HG03064 (cell line): Measurements from ENCODE around the gene ZIC2.

ENCODE experiments used
- ATAC-seq: cut with Tn5 transposase; IDR thresholded peaks from one replicate; pipeline ENCODE4 v1.9.1; 2021; ENCODE audit warnings: low read depth; ENCODE audit not compliant: unreplicated experiment

The ZIC2 gene

GRCh38 chr13:99959127-99959539, 22.5 kb upstream of the ZIC2 start:
- ATAC-seq = no peak

DNA sequence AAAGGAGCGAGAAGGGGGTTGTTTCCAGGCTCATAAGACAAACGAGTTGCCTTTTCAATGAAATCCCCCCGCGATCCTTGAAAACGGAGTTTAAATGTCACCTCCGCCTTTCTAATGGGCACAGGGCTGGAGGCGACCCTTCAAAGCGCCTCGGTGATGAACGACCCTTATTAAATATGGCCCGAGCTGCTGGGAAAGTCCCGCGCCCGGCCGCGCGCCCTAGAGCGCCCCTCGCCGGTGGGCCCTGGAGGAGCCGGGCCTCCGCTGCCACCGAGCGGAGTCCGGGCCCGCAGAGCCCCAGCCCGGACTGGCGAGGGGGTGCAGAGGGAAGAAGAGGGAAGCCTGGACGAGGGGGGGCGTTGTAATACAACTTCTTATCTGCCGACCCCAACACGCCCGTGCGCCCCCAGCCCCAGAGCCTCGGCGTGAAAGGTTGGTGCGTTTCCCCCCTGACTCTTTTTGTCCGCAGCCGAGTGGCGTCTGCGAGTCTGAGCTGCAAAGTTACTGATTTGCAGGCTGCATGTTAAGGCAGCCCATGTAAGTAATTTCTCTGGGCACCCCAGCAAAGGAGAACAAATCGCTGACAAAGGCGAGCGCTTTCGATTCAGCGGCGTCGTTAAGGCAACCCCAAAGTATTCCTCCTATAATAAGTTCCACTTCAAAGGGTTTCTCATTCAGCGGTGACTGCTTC, 21.9 kb upstream of the ZIC2 start:
- no peak for ATAC-seq

DNA sequence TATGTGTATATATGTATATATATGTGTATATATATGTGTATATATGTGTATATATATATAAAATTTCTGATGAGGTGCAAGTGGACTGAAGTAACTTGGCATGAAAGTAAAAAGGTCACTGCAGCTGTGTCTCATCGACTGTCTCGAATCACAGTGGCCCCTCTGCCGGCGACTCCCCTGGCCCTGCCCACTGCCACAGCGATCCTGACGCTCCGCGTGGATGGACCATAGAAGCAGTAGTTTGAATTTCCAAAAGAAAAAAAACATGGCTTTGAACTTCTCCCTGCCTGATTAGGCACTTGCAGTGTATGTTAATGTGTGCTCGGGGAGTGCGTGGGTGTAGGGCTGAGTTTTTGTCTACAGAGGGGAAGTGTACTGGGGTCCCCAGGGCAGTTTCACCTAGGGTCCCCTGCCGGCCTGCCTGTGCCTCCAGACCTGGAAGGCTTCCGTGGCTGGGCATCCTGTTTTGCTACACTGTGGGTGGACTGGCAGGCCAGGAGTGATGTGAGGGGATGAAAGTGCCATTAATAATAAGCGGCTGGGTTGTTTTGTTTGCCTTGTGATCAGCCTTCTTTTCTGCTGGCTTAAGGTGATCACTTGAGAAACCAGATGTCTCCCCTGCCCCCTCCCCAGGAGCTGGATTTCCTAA, 20.8 kb upstream of the ZIC2 start:
- ATAC-seq = no peak

DNA sequence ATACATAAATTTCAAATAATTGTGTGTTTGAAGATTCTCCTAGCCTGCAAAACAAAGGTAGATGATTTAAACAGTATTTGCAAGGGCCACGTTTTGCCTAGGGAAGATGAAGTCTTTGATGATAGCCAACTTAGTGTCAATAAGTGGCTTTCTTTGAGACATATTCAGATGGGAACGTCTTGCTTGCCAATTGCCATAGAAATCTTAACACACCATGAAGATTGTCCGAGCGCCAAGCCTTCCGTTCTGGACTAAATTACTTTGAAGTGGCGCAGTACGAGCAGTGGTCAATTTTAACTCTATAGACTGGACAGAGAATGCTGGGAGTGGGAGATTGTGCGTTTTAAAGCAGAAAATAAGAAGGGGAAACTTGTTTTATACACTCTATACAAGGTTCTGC, 19.9 kb upstream of the ZIC2 start:
- no peak for ATAC-seq

GRCh38 chr13:99962242-99962641, 19.3 kb upstream of the ZIC2 start:
- no peak for ATAC-seq

DNA sequence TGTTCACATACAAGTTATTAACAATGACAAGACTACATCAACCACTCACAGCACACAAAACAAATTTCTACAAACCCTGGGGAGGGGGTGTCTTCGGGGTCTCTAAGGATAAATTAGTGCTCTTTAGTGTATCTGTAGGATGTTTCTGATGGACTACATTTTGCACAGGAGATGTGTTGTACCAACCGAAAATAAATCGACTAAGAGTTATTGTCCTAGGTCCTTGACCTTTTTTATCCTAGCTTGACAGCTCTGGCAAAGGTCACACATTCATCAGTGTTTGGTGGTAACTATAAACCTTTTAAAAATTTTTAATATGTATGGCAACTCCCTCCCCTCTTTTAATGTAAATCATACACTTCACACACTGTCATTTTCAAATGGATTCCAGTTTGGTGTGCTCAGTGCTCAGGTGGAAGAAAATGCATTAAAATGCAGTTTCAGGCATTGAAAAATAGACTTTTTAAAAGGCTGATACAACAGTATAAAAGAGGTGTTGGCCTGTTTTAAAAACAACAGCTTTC, 17.7 kb upstream of the ZIC2 start:
- no peak for ATAC-seq

- no peak for ATAC-seq
Observed at GRCh38 chr13:99965329-99966000, 16.1 kb upstream of the ZIC2 start.

DNA sequence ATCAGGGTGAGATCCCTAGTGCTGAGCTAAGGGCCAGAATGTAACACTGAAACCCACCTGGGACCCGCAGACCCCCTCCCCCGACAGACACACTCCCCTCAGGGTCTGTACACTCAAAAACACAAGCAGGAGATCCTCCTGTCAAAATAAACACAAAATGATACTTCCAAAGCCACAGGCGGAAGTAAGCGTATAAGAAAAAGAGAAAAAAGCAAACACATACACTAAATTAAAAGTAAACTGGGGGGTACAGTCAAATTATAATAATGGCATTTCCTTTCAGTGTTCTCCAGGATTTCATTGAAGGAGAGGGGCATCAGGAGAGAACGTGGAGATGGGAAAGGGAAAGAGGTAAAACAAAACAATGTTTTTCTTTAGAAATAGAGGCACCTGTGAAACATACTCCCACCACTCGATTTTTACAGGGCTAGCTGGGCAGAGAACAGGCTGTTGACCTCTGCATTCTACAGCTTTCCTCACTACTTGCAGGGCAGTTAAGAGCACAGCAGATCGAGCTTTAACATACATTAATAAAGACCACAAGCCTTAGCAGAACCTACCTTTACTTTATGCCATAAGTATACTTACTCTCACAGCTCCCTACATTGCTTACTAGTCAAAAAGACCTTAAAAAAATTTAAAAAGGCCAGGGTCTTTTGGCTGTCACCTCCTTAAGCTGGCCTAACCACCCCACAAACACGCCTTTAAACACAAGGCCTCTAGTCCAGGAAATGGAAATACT, 15.3 kb upstream of the ZIC2 start:
- no peak for ATAC-seq

DNA sequence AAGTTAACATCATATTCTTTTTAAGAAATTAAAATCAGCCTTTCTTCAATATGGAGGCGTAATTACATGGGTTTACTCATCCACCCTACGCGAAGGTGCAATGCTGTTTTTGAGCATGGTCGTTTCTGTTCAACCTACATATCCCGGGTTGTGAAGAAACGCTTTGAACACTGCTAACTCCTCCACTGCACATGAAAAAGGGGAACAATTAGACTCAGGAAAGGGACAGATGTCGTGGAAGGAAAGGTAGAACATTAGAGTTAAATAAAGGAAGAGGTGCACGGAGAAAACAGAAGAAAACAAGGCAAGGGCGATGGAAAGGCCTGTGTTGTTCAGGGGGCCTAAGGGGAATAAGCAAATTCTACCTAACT, 14.1 kb upstream of the ZIC2 start:
- ATAC-seq = no peak

DNA sequence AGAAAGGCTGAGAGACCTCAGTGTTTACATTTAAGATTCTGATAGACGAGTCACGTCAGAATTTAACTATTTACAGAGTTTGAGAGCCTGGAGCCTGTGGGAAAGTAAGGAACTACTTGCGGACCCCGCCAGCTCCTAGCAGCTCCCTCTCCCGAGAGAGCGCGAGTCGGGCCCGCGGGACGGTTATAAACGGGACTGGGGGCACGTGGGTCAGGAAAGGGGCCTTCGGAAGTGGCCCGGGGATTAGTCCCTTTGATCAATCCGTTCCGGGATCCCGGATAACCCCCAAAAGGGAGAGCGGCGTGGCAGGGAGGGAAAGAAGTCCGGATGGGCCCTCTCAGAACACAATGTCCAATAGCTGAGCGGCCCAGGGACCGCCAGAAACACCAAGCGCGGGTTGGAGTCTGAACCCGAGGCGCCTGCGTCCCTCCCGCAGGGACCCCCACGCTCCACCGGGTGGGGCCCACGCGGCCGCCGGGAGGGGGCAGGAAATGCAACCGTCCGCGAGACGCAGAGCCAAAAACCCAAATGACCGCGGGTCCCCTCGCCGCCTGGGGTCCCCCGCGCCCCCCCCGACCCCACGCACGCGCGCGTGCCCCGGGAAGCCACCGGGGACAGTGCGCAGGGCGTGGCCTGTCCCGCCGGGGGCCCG, 13.6 kb upstream of the ZIC2 start:
- ATAC-seq = no peak

DNA sequence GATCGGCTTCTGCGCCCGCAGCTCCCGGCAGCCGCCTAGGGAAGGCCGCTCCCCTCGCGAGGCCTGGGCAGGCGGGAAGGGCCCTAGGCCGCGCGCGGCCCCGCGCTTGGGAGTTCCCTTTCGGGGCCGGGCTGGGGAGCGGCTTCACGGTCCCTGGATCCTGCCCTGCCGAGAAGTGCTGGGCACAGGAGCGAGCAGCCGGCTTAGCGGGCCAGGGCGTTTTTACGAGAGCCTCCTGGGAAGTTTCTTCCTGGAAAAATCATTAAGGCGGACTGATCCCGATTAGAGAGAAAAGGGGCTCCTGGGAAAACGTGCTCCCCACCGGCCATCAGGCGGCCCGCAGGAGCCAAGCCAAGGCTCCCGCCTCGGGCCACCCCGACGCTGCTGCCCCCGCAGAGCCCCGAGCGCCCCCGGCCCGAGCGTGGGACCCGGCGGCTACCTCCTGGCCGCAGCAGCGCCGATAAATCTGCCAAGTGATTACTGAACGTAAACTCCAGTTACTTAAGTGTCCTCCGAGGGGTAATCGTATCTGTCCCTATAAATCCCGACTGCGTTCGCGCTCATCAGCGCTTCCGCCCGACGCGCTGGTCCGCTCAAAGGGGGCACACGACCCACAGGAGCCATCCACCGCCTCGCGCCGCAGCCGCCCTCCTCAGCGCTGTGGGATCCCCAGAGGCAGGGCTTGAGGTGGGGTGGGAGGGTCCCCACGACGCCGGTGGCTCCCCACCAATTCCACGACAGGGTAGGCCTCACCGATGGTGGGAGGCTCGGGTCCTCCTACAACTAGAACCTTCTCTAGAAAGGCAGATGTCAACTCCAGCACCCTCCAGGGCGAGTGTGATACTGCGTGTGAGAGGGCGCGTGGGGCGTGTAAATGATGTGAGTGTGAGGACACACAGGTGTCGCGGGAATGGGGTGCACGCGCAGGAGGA, 12.8 kb upstream of the ZIC2 start:
- no peak for ATAC-seq

GRCh38 chr13:99969453-99969918, 12.1 kb upstream of the ZIC2 start:
- no peak for ATAC-seq

GRCh38 chr13:99969919-99970650, 11.5 kb upstream of the ZIC2 start:
- no peak for ATAC-seq

DNA sequence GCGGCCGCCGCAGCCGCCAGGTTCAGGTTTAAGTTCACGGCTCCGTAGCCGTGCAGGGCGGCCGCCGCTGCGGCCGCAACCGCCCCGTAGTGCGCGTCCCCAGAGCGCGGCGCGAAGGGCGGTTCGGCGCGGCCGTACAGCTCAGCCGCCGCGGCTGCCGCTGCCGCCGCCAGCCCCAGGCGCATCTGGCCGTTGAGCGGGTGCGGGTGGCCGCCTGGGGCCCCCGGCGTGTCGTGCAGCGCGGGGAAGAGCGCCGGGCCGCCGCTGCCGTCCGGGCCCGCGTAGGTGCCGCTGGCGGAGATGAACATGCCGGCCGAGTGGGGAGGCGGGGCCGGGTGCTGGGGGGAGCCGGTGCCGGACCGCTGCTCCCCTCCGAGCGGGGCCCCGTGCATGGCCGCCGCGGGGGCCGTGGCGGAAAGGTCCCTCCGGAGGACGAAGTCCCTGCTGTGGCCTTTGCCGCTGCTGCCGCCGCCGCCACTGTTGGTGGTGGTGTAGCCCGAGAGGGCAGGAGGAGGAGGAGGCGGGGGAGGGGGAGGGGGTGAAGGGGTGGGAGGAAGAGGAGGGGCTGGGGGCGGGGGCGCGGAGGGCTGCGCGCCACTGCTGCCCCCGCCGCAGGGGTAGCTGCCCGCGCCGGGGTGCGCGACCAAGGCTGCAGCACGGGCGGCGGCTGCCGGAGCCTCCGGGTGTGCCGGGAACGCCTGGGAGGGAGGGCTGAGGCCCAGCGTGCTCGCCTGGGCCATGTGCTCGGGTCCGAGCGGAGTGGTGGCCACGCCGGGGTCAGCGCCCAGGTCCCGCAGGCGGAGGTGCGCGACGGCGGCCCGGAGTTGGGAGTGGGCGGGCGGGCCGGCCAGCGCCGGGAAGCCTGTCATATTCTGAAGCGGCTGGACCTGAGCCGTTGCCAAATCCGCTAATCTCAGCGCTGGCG, 10.7 kb upstream of the ZIC2 start:
- no peak for ATAC-seq

- ATAC-seq = no peak
Observed at GRCh38 chr13:99971576-99972189, 9.9 kb upstream of the ZIC2 start, which contains the start of gene ZIC5. Gene ZIC5, minus strand, starts transcription at chr13:99971767. Its CDS starts 164 bp downstream, at chr13:99971603.

DNA sequence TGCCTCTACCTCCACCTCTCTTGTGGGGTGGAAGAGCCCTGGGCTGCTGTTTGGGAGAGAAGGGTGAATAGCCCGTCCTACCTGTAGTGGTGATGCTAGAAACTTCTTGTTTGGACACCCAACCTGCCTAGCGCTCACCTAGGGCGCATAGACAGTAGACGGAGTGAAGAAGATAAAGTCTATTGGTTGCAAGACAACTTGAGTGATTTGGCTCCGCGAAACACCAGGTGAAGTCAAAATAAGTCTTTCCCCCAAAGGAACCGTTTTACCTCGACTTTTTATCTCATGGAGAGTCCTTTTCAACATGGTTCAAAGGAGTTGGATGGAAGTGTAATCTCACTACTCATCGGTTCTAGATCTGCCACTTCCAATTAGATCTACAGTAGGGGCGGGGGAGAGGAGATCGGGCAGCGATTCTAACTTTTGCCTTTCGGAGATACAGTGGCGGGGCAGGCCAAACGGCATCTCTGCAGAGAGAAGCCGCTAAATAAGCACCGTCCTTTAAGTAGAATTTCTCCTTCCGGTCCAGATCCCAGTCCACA, 9.3 kb upstream of the ZIC2 start:
- no peak for ATAC-seq
